Muscle layer of colon (tissue), 2 donors: ENCODE measurements around the gene CTU2.

Experiments used
- H3K27ac ChIP-seq: one replicate; pipeline ENCODE4 v1.7.0; 2013; ENCODE audit warnings: low read depth, mild to moderate bottlenecking, low read length, moderate library complexity
- H3K27me3 ChIP-seq, 2 donors: one replicate each; pipeline ENCODE4 v1.7.0; 2013; ENCODE audit warnings: low read length in 2 of 2, mild to moderate bottlenecking in 2 of 2; ENCODE audit not compliant: insufficient read depth in 2 of 2, control insufficient read depth in 1 of 2
- H3K36me3 ChIP-seq: one replicate; pipeline ENCODE4 v1.7.0; 2013; ENCODE audit warnings: mild to moderate bottlenecking, low read length; ENCODE audit not compliant: insufficient read depth
- H3K4me1 ChIP-seq: one replicate; pipeline ENCODE4 v1.7.0; 2013; ENCODE audit warnings: mild to moderate bottlenecking, low read length; ENCODE audit not compliant: insufficient read depth
- H3K4me3 ChIP-seq, 2 donors: one replicate each; pipeline ENCODE4 v1.7.0; 2013; ENCODE audit warnings: low read length in 2 of 2, low read depth in 1 of 2, mild to moderate bottlenecking in 1 of 2, moderate library complexity in 1 of 2
- H3K9ac ChIP-seq: one replicate; pipeline ENCODE4 v1.7.0; 2013; ENCODE audit warnings: low read length
- H3K9me3 ChIP-seq: one replicate; pipeline ENCODE4 v1.7.0; 2013; ENCODE audit warnings: mild to moderate bottlenecking, low read length
- donor health status: abdominal sarcoma.
- donor health status: Adenocarcinoma of cecum.

Gene CTU2

GRCh38 chr16:88727871-88728270 lies 21.6 kb downstream of the CTU2 start:
- Histone ChIP-seq H3K4me3 (no peak overlapping the region), H3K27ac (no peak overlapping the region), H3K9me3 (no peaks in the 10 kb centered on the region), H3K4me1 (no peaks in the 10 kb centered on the region), H3K27me3 (no peaks in the 10 kb centered on the region), H3K9ac (no peak overlapping the region), H3K36me3 (peaks cover 60% of the 10 kb centered on the region)

GRCh38 chr16:88730632-88731607 lies 24.6 kb downstream of the CTU2 start:
- Histone ChIP-seq H3K4me1 (no peaks in the 10 kb centered on the region), H3K27me3 (no peaks in the 10 kb centered on the region), H3K36me3 (peaks cover 55% of the 10 kb centered on the region), H3K4me3 (no peak overlapping the region), H3K9ac (no peak overlapping the region), H3K27ac (no peak overlapping the region), H3K9me3 (no peaks in the 10 kb centered on the region)

- Histone ChIP-seq H3K36me3 (peaks cover 52% of the 10 kb centered on the region), H3K27me3 (no peaks in the 10 kb centered on the region), H3K27ac (no peak overlapping the region), H3K4me1 (no peaks in the 10 kb centered on the region), H3K4me3 (no peak overlapping the region), H3K9ac (no peak overlapping the region), H3K9me3 (no peaks in the 10 kb centered on the region)
Measured at GRCh38 chr16:88731699-88732098, 25.4 kb downstream of the CTU2 start.

- no peaks in the 10 kb centered on the region for H3K9me3 ChIP-seq
- no peaks in the 10 kb centered on the region for H3K4me1 ChIP-seq
- peaks cover 48% of the 10 kb centered on the region for H3K36me3 ChIP-seq
- H3K27ac ChIP-seq, result no peak overlapping the region
- H3K4me3 ChIP-seq, result no peak overlapping the region
- no peak overlapping the region for H3K9ac ChIP-seq
- H3K27me3 ChIP-seq, result no peaks in the 10 kb centered on the region
Measured at GRCh38 chr16:88732172-88732960, 26.1 kb downstream of the CTU2 start.

- no peaks in the 10 kb centered on the region for H3K27me3 ChIP-seq
- H3K4me1 ChIP-seq, result peaks cover 4% of the 10 kb centered on the region
- H3K4me3 ChIP-seq, result no peak overlapping the region
- peaks cover 48% of the 10 kb centered on the region for H3K36me3 ChIP-seq
- no peak overlapping the region for H3K27ac ChIP-seq
- no peaks in the 10 kb centered on the region for H3K9me3 ChIP-seq
- no peak overlapping the region for H3K9ac ChIP-seq
Measured at GRCh38 chr16:88732961-88733294, 26.6 kb downstream of the CTU2 start.

- no peaks in the 10 kb centered on the region for H3K27me3 ChIP-seq
- H3K4me1 ChIP-seq, result peaks cover 4% of the 10 kb centered on the region
- H3K27ac ChIP-seq, result no peak overlapping the region
- H3K36me3 ChIP-seq, result peaks cover 49% of the 10 kb centered on the region
- no peak overlapping the region for H3K9ac ChIP-seq
- H3K9me3 ChIP-seq, result no peaks in the 10 kb centered on the region
- H3K4me3 ChIP-seq, result no peak overlapping the region
Measured at GRCh38 chr16:88733630-88734360, 27.5 kb downstream of the CTU2 start.

- H3K36me3 ChIP-seq, result peaks cover 49% of the 10 kb centered on the region
- H3K4me1 ChIP-seq, result peaks cover 4% of the 10 kb centered on the region
- H3K27ac ChIP-seq, result no peak overlapping the region
- no peak overlapping the region for H3K9ac ChIP-seq
- no peaks in the 10 kb centered on the region for H3K27me3 ChIP-seq
- no peaks in the 10 kb centered on the region for H3K9me3 ChIP-seq
- H3K4me3 ChIP-seq, result no peak overlapping the region
Measured at GRCh38 chr16:88734361-88734728, 28.0 kb downstream of the CTU2 start.

GRCh38 chr16:88735121-88735520 lies 28.8 kb downstream of the CTU2 start:
- H3K36me3 ChIP-seq, result peaks cover 49% of the 10 kb centered on the region
- H3K9ac ChIP-seq, result no peak overlapping the region
- no peaks in the 10 kb centered on the region for H3K27me3 ChIP-seq
- H3K9me3 ChIP-seq, result no peaks in the 10 kb centered on the region
- no peak overlapping the region for H3K27ac ChIP-seq
- no peak overlapping the region for H3K4me3 ChIP-seq
- peaks cover 4% of the 10 kb centered on the region for H3K4me1 ChIP-seq

- peaks cover 52% of the 10 kb centered on the region for H3K36me3 ChIP-seq
Measured at GRCh38 chr16:88735616-88736015, 29.3 kb downstream of the CTU2 start.

GRCh38 chr16:88736088-88736487 lies 29.8 kb downstream of the CTU2 start:
- H3K9ac ChIP-seq, result no peak overlapping the region
- peaks cover 52% of the 10 kb centered on the region for H3K36me3 ChIP-seq
- peaks cover 4% of the 10 kb centered on the region for H3K4me1 ChIP-seq
- no peak overlapping the region for H3K27ac ChIP-seq
- no peaks in the 10 kb centered on the region for H3K27me3 ChIP-seq
- no peak overlapping the region for H3K4me3 ChIP-seq
- no peaks in the 10 kb centered on the region for H3K9me3 ChIP-seq

More at GRCh38 chr16:88735616-88736015, 29.3 kb downstream of the CTU2 start:
- Histone ChIP-seq H3K27me3 (no peaks in the 10 kb centered on the region), H3K9me3 (no peaks in the 10 kb centered on the region), H3K4me3 (no peak overlapping the region), H3K27ac (no peak overlapping the region), H3K9ac (no peak overlapping the region), H3K4me1 (peaks cover 4% of the 10 kb centered on the region)

GRCh38 chr16:88736496-88736895 lies 30.2 kb downstream of the CTU2 start:
- peaks cover 52% of the 10 kb centered on the region for H3K36me3 ChIP-seq
- H3K9me3 ChIP-seq, result no peaks in the 10 kb centered on the region
- H3K27ac ChIP-seq, result no peak overlapping the region
- no peak overlapping the region for H3K9ac ChIP-seq
- peaks cover 4% of the 10 kb centered on the region for H3K4me1 ChIP-seq
- H3K4me3 ChIP-seq, result no peak overlapping the region
- no peaks in the 10 kb centered on the region for H3K27me3 ChIP-seq
